Mammary epithelial cell (primary cell): ENCODE data around the gene CISD3.

Source experiments
- EZH2 ChIP-seq: IDR thresholded peaks from 2 replicates; pipeline ENCODE4 v1.6.1; 2012; ENCODE audit warnings: low read length, inconsistent platforms, borderline replicate concordance
- TF ChIP-seq, protein P1 (sequence below), 2 donors: IDR thresholded peaks in 1 of 2; conservative IDR thresholded peaks in 1 of 2; 2 replicates each; pipeline ENCODE4 v1.5.1; 2011 to 2012; ENCODE audit warnings: inconsistent platforms in 2 of 2, low read length in 2 of 2, mild to moderate bottlenecking in 2 of 2, control low read depth in 1 of 2, low read depth in 1 of 2; ENCODE audit not compliant: insufficient read depth in 1 of 2; ENCODE audit errors: extremely low read depth in 1 of 2

DNA sequence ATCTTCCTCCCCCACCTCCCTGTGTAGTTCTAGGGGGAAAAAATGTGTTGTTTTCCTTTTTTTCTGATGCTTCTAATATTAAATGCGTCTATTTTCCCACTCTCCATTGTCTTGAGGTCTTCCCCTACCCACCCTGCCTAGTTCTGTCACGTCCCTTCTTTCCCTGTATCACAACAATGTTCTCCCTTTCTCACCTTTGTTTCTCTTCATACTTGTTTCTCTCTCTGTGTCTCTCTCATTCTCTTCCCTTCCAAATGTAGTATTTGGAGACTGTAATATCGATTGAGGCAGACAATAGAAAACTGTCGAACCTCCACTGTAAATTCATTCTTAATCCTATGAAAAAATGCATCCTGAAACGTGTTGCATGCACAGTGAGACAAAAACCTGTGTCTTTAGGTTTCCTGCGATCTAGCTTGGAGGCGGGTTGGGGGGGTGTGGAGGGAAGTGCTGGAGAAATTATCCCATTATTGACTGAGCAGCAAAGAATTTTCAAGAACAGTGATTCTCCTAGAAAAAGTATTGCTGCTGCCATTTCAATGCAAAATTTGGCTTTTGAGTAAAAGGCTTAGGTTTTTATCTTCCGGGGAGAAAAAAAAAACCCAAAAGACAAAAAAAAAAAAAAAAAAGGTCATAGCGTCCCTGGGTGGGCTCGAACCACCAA is 21.1 kb downstream of the CISD3 start:
- TF ChIP-seq EZH2, result no peak
- TF ChIP-seq, protein P1, sequence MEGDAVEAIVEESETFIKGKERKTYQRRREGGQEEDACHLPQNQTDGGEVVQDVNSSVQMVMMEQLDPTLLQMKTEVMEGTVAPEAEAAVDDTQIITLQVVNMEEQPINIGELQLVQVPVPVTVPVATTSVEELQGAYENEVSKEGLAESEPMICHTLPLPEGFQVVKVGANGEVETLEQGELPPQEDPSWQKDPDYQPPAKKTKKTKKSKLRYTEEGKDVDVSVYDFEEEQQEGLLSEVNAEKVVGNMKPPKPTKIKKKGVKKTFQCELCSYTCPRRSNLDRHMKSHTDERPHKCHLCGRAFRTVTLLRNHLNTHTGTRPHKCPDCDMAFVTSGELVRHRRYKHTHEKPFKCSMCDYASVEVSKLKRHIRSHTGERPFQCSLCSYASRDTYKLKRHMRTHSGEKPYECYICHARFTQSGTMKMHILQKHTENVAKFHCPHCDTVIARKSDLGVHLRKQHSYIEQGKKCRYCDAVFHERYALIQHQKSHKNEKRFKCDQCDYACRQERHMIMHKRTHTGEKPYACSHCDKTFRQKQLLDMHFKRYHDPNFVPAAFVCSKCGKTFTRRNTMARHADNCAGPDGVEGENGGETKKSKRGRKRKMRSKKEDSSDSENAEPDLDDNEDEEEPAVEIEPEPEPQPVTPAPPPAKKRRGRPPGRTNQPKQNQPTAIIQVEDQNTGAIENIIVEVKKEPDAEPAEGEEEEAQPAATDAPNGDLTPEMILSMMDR (conservative IDR thresholded peaks at IDR 0.05 in 1 of 2, IDR thresholded peaks at IDR 0.05 in 1 of 2; ENCODE audit: extremely low read depth in 1 of 2, insufficient read depth in 1 of 2, low read depth in 1 of 2, low read length in 2 of 2), result no peak
